Cerebellar cortex (tissue), 1 donor: ENCODE data around the gene DSEL.

ENCODE experiments used
- DNase-seq: peaks from one replicate; pipeline ENCODE4 v3.0.0-alpha.2; 2015; ENCODE audit warnings: low spot score

DSEL gene

GRCh38 chr18:67516539-67517443 lies at the start of gene DSEL:
DSEL (minus strand) TSS chr18:67516720; CDS start chr18:67514608, 2,112 bp downstream.
- DNase-seq: peak; percentile 98

GRCh38 chr18:67553437-67553836 lies 36.9 kb upstream of the DSEL start:
- DNase-seq: peak; percentile 8

GRCh38 chr18:67550872-67551520 lies 34.5 kb upstream of the DSEL start:
- no peak for DNase-seq

- DNase-seq: peak; percentile 15
Measured at GRCh38 chr18:67549946-67550345, 33.4 kb upstream of the DSEL start.

DNA sequence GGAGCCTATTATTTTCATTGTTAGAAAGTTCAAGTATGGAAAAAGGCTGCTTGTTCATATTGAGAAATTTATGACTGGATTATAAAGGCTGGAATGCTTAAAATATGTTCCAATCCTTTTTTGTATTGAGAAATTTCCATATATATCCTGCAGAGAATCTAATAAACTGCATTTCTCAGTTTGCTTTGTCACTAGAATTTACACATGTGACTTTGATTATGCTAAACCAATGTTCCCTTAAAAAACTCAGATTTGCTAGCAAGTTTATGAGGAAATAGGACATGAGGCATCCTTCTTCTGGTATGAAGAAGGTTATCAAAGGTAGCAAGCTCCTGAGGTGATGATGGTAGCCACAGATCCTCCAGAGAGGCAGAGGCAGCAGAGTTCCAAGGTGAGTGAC lies 29.2 kb upstream of the DSEL start:
- no peak for DNase-seq

DNA sequence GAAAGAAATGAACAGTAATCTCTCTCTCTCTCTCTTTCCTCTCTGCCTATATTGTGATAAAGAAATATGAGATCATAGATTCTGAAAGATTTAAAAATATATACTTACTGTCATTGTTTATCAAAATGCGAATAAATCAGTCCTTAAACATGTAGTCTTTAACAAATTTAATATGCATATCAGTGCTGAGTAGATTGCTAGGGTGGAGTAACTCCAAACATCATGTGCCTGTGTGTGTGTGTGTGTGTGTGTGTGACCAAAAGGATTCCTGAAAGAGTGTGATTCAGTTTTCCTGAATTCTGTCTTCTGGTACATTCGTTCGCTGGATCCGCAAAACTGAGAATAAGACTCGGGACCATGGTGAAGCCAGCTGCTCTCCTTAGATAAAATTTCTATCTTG lies 24.0 kb upstream of the DSEL start:
- DNase-seq: no peak

DNA sequence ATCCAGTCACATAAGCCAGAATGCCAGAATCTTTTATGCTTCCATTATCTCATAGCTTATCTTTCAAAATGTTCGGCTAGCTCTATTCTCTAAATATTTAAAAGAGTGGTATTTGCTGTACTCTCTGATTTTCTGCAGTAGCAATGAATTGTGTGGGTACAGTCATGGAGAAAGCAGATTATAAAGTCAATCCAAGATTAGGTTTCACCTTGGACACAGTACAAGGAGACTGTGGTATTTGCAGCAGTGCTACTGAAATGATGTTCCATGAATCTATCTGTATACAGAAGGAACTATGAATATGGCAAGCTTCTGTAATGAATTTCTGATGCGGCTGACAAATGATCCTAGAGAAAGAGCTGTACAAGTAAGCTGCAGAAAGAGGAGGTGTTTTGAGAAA lies 15.4 kb upstream of the DSEL start:
- DNase-seq: no peak

DNA sequence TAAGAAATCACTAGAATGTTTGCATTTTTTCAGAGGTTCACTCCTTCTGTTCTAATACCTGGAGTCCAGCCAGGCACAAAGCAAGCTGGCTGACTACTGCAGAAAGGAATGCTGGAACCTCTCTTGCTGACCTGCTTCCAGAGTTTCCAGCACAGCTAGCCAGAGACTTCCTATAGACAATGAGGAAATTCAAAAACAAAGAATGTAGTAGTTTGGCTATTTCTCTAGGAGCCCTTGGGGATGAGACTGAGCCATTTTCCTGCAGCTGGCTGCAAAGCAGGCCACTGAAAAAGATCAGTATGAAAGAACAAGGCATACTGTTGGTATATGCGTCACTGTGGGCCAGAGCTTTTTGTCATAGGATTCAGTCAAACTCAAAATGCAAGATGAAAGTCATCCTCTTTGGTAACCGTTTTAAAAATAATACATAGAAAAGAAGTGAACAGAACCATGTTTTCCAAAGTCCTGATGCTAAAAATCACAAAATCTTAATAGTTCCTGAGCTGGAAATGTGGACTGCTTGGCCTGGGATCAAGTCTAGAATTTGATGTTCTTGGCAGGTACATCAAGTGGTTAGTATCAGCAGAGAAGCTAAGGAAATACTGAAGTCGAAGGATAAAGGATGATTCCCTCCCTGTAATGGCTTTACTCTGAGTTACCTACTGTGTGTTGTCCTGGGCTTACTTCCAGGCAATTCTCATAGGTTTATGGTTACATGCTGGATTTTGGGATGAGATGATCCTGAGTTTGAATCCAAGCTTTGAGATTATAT lies 9.0 kb upstream of the DSEL start:
- peak; percentile 69 for DNase-seq

DNA sequence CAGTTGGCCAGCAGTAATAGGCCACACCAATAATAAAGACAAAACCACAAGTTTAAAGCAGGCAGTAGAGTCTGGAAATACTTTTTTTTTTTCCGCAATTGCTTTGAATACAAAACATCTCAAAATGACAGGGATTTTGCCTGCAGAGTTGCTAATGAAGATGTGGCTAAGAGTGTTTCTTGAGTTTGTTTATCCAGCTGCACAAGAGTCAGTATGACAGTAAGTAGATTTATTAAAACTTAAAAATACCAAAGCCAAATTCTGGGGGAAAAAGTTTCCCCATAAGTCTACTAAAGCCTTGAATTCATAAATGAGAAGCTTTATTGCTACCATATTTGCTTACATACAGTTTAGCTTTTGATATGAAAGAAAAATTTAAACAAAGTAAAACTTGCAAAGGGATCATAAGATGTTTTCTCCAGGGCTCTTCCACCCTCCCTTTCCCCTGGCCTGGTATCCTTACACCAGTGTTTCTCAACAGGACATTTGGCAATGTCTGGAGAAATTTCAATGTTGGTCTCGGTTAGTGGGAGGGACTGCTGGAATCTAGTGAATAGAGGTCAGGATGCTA lies 3.9 kb upstream of the DSEL start:
- DNase-seq: no peak

- no peak for DNase-seq
Measured at GRCh38 chr18:67519592-67519991, 3.1 kb upstream of the DSEL start.

GRCh38 chr18:67518566-67518965 lies 2.0 kb upstream of the DSEL start:
- no peak for DNase-seq

GRCh38 chr18:67517444-67517765 lies 885 bp upstream of the DSEL start:
- DNase-seq: peak; percentile 71

GRCh38 chr18:67515942-67516538 lies 480 bp downstream of the DSEL start:
- peak; percentile 90 for DNase-seq

- DNase-seq: peak; percentile 44
Measured at GRCh38 chr18:67514901-67515540, 1.5 kb downstream of the DSEL start.

DNA sequence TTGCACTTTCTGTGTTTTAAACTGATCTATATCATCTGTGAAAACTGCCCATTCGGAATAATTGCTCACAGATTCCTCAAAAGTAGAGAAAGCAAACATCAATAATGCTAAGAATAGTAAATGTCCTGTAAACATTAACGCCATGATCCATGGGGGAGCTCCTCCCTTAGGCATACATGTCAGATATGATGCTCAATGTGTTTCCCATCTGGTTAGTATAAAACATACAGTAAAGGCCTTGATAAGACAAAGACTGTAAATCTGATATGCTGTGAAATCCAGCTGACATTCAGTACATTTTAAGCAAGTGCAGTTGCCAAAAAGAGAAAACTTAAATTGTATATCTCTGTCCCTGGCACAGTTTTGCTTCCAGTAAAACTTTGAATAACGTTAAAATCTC lies 2.1 kb downstream of the DSEL start:
- peak; percentile 5 for DNase-seq

GRCh38 chr18:67513280-67513679 lies 3.2 kb downstream of the DSEL start:
- DNase-seq: peak; percentile 6

GRCh38 chr18:67511840-67512239 lies 4.7 kb downstream of the DSEL start:
- no peak for DNase-seq

DNA sequence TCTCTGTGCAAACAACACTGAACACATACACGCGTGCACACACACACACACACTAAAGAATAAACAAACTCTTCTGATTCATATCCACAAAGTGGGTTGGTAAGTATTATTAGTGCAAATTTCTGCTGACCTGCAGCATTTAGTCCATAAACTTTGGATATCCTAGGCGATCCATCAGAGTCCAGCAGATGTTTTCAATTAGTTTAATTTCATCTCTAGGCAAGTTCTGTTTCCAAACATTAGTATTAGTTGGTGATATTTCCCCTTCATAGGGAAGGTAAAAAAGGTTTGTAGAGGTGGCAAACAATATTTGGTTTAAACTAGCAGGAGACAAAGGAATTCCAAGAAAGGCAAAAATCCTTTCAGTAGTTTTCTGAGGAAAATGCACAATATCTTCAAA lies 5.7 kb downstream of the DSEL start:
- no peak for DNase-seq

DNA sequence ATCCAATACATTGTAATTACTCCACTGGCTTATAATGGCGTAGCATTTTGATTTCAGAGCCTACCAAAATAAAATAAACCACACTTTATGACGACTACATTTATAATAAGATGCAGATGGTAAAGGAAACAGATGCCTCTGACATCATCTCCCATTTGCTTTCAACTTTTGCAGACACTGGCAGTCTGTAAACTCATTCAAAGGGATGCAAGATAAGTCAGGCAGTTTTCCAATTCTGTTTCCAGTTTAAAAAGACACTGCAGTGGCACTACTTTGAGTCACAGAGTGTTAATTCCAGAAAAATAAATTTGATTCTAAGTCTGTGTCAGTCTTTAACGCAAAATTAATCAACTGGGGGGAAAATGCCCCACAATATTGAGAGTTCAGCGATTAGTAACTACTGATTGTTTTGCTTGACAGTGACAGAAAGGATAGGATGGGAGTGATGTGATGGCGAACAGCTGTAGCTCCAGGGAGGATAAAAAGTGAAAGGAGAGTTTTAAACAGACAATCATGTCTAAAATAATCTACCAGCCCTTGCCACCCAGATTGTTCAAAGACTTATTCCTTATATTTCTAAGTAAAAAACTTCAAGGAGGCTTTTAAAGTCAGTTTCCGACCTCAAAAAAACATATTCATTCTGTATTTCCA lies 6.7 kb downstream of the DSEL start:
- peak; percentile 13 for DNase-seq

- no peak for DNase-seq
Measured at GRCh38 chr18:67508146-67508545, 8.4 kb downstream of the DSEL start.

DNA sequence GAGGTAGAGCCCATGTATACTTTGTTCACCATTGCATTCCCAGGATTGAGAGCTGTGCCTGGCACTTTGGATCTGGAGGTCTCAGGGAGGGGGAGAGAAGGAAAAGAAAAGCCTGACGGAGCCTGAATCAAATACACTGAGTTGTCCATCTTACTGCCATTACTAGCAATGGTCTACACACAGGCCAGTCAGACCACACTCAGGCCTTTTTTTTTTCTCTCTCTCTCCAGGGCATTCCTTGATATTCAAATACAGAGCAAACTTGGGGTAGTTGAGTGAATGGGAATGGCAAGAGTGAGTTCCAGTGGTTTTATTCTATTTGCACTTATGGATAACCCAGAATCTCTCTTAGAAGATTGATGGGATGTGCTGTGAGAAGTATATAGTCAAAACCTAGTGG lies 11.8 kb downstream of the DSEL start:
- no peak for DNase-seq
